IMR-90 (cell line): ENCODE results near the gene PLCL1. TPM values are rescaled to one million over a fixed set of nuclear protein-coding genes. Genes with fewer than 3 reads are reported as not detected.

Experiments
- ATAC-seq: fragments of 200-7000 bp; cut with Tn5 transposase; 2 replicates; pipeline ENCODE4 v1.9.1; 2020; ENCODE audit warnings: low read depth, mild to moderate bottlenecking, moderate library complexity
- BruUV-seq: library from RNA; stranded (reverse); fragments of 400-500 nt; replicated peaks from 2 replicates; lab custom pipeline; 2021; lab: Mats Ljungman, UMichigan
- CTCF ChIA-PET: fragments of 300-600 bp; formaldehyde crosslinking; extraction: SDS; loops from one replicate; lab custom pipeline; 2021; ENCODE audit warnings: antibody characterized with exemption; lab: Yijun Ruan, JAX
- POLR2A ChIA-PET: fragments of 300-600 bp; sonication (Branson Sonifier 250); formaldehyde crosslinking; loops from one replicate; lab custom pipeline; 2022; ENCODE audit warnings: antibody characterized with exemption; ENCODE audit not compliant: unreplicated experiment; lab: Charles Lee
- DNase-seq: peaks from one replicate; pipeline ENCODE4 v3.0.0; 2013
- H2AFZ ChIP-seq: replicated peaks from 2 replicates; pipeline ENCODE3; 2013; ENCODE audit warnings: low read length, mild to moderate bottlenecking; ENCODE audit not compliant: poor library complexity
- H2AK5ac ChIP-seq: 2 replicates; pipeline ENCODE4 v1.6.1; 2013; ENCODE audit warnings: low read depth, low read length, inconsistent platforms
- H2AK9ac ChIP-seq: replicated peaks from 2 replicates; pipeline ENCODE3; 2013; ENCODE audit warnings: mild to moderate bottlenecking, low read depth, low read length, moderate library complexity; ENCODE audit not compliant: poor library complexity
- H2BK120ac ChIP-seq: 2 replicates; pipeline ENCODE4 v1.6.1; 2013; ENCODE audit warnings: low read depth, low read length, inconsistent platforms
- H2BK15ac ChIP-seq: 3 replicates; pipeline ENCODE4 v1.6.1; 2013; ENCODE audit warnings: low read depth, low read length, inconsistent platforms
- H2BK20ac ChIP-seq: 2 replicates; pipeline ENCODE4 v1.6.1; 2013; ENCODE audit warnings: low read depth, mild to moderate bottlenecking, inconsistent platforms, low read length, moderate library complexity
- H2BK5ac ChIP-seq: 2 replicates; pipeline ENCODE4 v1.6.1; 2013; ENCODE audit warnings: mild to moderate bottlenecking, low read depth, low read length, inconsistent platforms; ENCODE audit not compliant: poor library complexity, severe bottlenecking
- H3K14ac ChIP-seq: replicated peaks from 2 replicates; pipeline ENCODE4 v1.6.1; 2013; ENCODE audit warnings: low read depth, low read length, inconsistent platforms
- H3K18ac ChIP-seq: 2 replicates; pipeline ENCODE4 v1.6.1; 2013; ENCODE audit warnings: low read depth, low read length, control low read depth
- H3K23ac ChIP-seq: 2 replicates; pipeline ENCODE4 v1.6.1; 2013; ENCODE audit warnings: low read depth, low read length, inconsistent platforms
- H3K27ac ChIP-seq: 2 replicates; pipeline ENCODE4 v1.5.1; 2013; ENCODE audit warnings: mild to moderate bottlenecking, control low read depth, low read length; ENCODE audit not compliant: insufficient read depth
- H3K27me3 ChIP-seq: 2 replicates; pipeline ENCODE4 v1.6.1; 2013; ENCODE audit warnings: low read length; ENCODE audit not compliant: control insufficient read depth, insufficient read depth
- H3K36me3 ChIP-seq: 2 replicates; pipeline ENCODE4 v1.6.1; 2013; ENCODE audit warnings: low read length, mixed read lengths; ENCODE audit not compliant: control insufficient read depth, insufficient read depth
- H3K4ac ChIP-seq: 2 replicates; pipeline ENCODE4 v1.6.1; 2013; ENCODE audit warnings: low read depth, low read length, inconsistent platforms
- H3K4me1 ChIP-seq: 2 replicates; pipeline ENCODE4 v1.6.1; 2013; ENCODE audit warnings: low read length, mixed read lengths; ENCODE audit not compliant: control insufficient read depth, insufficient read depth
- H3K4me2 ChIP-seq: 2 replicates; pipeline ENCODE4 v1.6.1; 2013; ENCODE audit warnings: low read depth, mild to moderate bottlenecking, control low read depth, low read length, moderate library complexity
- H3K4me3 ChIP-seq: 2 replicates; pipeline ENCODE4 v1.5.1; 2013; ENCODE audit warnings: low read depth, mild to moderate bottlenecking, control low read depth, low read length, moderate library complexity; ENCODE audit not compliant: insufficient read depth
- H3K56ac ChIP-seq: 2 replicates; pipeline ENCODE4 v1.6.1; 2013; ENCODE audit warnings: low read length, inconsistent platforms; ENCODE audit not compliant: insufficient read depth; ENCODE audit errors: extremely low read depth
- H3K79me1 ChIP-seq, 2 experiments: 2 replicates each; pipeline ENCODE4 v1.6.1; 2013; ENCODE audit warnings: low read length in 2 of 2, inconsistent platforms in 1 of 2, low read depth in 1 of 2
- H3K9ac ChIP-seq: 2 replicates; pipeline ENCODE4 v1.6.1; 2013; ENCODE audit warnings: low read depth, low read length, control low read depth
- H3K9me1 ChIP-seq: 2 replicates; pipeline ENCODE4 v1.6.1; 2013; ENCODE audit warnings: low read length, inconsistent platforms; ENCODE audit not compliant: insufficient read depth
- H3K9me3 ChIP-seq: 2 replicates; pipeline ENCODE4 v1.6.1; 2013; ENCODE audit warnings: low read length; ENCODE audit not compliant: control insufficient read depth, insufficient read depth
- H4K20me1 ChIP-seq: 2 replicates; pipeline ENCODE4 v1.6.1; 2013; ENCODE audit warnings: low read length, inconsistent platforms; ENCODE audit not compliant: insufficient read depth
- H4K5ac ChIP-seq: 2 replicates; pipeline ENCODE4 v1.6.1; 2013; ENCODE audit warnings: mild to moderate bottlenecking, low read depth, low read length, control low read depth
- H4K8ac ChIP-seq, 2 experiments: 2 replicates each; pipeline ENCODE4 v1.6.1; 2013; ENCODE audit warnings: low read depth in 2 of 2, low read length in 2 of 2, control low read depth in 1 of 2, inconsistent platforms in 1 of 2
- H4K91ac ChIP-seq: 2 replicates; pipeline ENCODE4 v1.6.1; 2013; ENCODE audit warnings: low read depth, low read length, inconsistent platforms; ENCODE audit not compliant: insufficient read depth
- BHLHE40 ChIP-seq: fragments of 150-350 bp; IDR thresholded peaks from 2 replicates; pipeline ENCODE4 v1.6.1; 2016; ENCODE audit warnings: mild to moderate bottlenecking, low read depth, low read length
- CEBPB ChIP-seq: IDR thresholded peaks from 2 replicates; pipeline ENCODE4 v1.6.1; 2012; ENCODE audit warnings: low read depth, low read length, improper control_type of control experiment
- CHD1 ChIP-seq: IDR thresholded peaks from 2 replicates; pipeline ENCODE4 v1.6.1; 2012; ENCODE audit warnings: low read depth, low read length, improper control_type of control experiment
- CTCF ChIP-seq: conservative IDR thresholded peaks from 2 replicates; pipeline ENCODE4 v1.5.1; 2012; ENCODE audit warnings: mild to moderate bottlenecking, low read depth, low read length, improper control_type of control experiment
- ELK1 ChIP-seq: fragments of 150-350 bp; IDR thresholded peaks from 2 replicates; pipeline ENCODE4 v1.6.1; 2016; ENCODE audit warnings: low read depth, mild to moderate bottlenecking, low read length, moderate library complexity, borderline replicate concordance
- FOS ChIP-seq: fragments of 150-350 bp; IDR thresholded peaks from 2 replicates; pipeline ENCODE4 v1.6.1; 2016; ENCODE audit warnings: low read depth, low read length
- MAFK ChIP-seq: IDR thresholded peaks from 2 replicates; pipeline ENCODE4 v1.6.1; 2012; ENCODE audit warnings: low read depth, low read length, improper control_type of control experiment
- MAZ ChIP-seq: IDR thresholded peaks from 2 replicates; pipeline ENCODE4 v1.6.1; 2012; ENCODE audit warnings: low read depth, mild to moderate bottlenecking, low read length, improper control_type of control experiment, moderate library complexity, borderline replicate concordance
- MXI1 ChIP-seq: IDR thresholded peaks from 2 replicates; pipeline ENCODE4 v1.6.1; 2012; ENCODE audit warnings: low read depth, mild to moderate bottlenecking, low read length, moderate library complexity, borderline replicate concordance
- NFE2L2 ChIP-seq: fragments of 150-350 bp; IDR thresholded peaks from 2 replicates; pipeline ENCODE4 v1.6.1; 2016; ENCODE audit warnings: low read depth, mild to moderate bottlenecking, low read length
- POLR2A ChIP-seq: IDR thresholded peaks from 2 replicates; pipeline ENCODE4 v1.6.1; 2012; ENCODE audit warnings: mild to moderate bottlenecking, low read depth, low read length
- RAD21 ChIP-seq: IDR thresholded peaks from 2 replicates; pipeline ENCODE4 v1.6.1; 2012; ENCODE audit warnings: low read length, improper control_type of control experiment
- RCOR1 ChIP-seq: IDR thresholded peaks from 2 replicates; pipeline ENCODE4 v1.6.1; 2012; ENCODE audit warnings: mild to moderate bottlenecking, low read length, improper control_type of control experiment; ENCODE audit not compliant: insufficient replicate concordance
- RFX5 ChIP-seq: IDR thresholded peaks from 2 replicates; pipeline ENCODE4 v1.8.0; 2012; ENCODE audit warnings: low read depth, mild to moderate bottlenecking, low read length, moderate library complexity
- SMC3 ChIP-seq: fragments of 150-350 bp; IDR thresholded peaks from 2 replicates; pipeline ENCODE4 v1.6.1; 2016; ENCODE audit warnings: low read depth, mild to moderate bottlenecking, antibody characterized with exemption, low read length, moderate library complexity
- USF2 ChIP-seq: fragments of 150-350 bp; IDR thresholded peaks from 2 replicates; pipeline ENCODE4 v1.6.1; 2017; ENCODE audit warnings: mild to moderate bottlenecking, antibody characterized with exemption, low read length, low read depth
- WGBS, 2 experiments: methylation state at CpG; one replicate each; pipeline versions ENCODE4 v1.1.5 to v1.1.7; 2013; ENCODE audit warnings: missing lambda C conversion rate in 2 of 2; ENCODE audit not compliant: insufficient read length in 1 of 2; ENCODE audit errors: extremely low coverage in 2 of 2; 5-methylcytosine and 5-hydroxymethylcytosine counted together
- dilution Hi-C: fragments of 300-500 bp; cut with HindIII; formaldehyde crosslinking; loops from one replicate; pipeline ENCODE4 v1.14.3; 2018; ENCODE audit warnings: low sequenced_read_pairs; ENCODE audit not compliant: unreplicated experiment
- in situ Hi-C: fragments of 300-500 bp; cut with MboI; formaldehyde crosslinking; loops from 3 replicates; pipeline ENCODE4 v1.14.3; 2019; ENCODE audit warnings: low sequenced_read_pairs, inconsistent platforms, mixed read lengths
- intact Hi-C: fragments of 100-400 bp; cut with micrococcal nuclease; formaldehyde crosslinking; loops from 2 replicates; pipeline ENCODE4 v1.10.0; 2022
- polyA plus RNA-seq, 3 experiments: library from polyadenylated mRNA; depleted of rRNA; stranded (reverse); fragments of >200 nt; gene quantifications; 2 replicates each; pipeline ENCODE4 v1.2.3, GENCODE V29; 2012; ENCODE audit warnings: low replicate concordance in 1 of 3
- total RNA-seq: library from RNA; depleted of rRNA; stranded (reverse); fragments of >200 nt; gene quantifications from 2 replicates; pipeline ENCODE4 v1.2.3, GENCODE V29; 2012

The PLCL1 gene
- total and polyA plus RNA-seq, 2 of the 4 experiments (the other 2 are of a cell fraction) = 0.14 to 0.18 TPM

GRCh38 chr2:197930570-197931278, 126.3 kb downstream of the PLCL1 start:
- H3K14ac ChIP-seq = no peak overlapping the region
- CTCF ChIA-PET = no interaction called here
- H3K9me3 ChIP-seq = no peaks in the 10 kb centered on the region
- TF ChIP-seq SMC3 (no peak), BHLHE40 (no peak), FOS (no peak), CHD1 (no peak), MXI1 (no peak), RCOR1 (no peak), POLR2A (no peak), CEBPB (no peak), USF2 (no peak), NFE2L2 (no peak), MAZ (no peak), ELK1 (no peak), MAFK (no peak), CTCF (no peak), RAD21 (no peak), RFX5 (no peak)
- no peaks in the 10 kb centered on the region for H3K4me1 ChIP-seq
- H2BK15ac ChIP-seq = no peak overlapping the region
- BruUV-seq = no TSS peak
- H3K79me1 ChIP-seq = no peaks in the 10 kb centered on the region
- no peaks in the 10 kb centered on the region for H3K36me3 ChIP-seq
- H2AK5ac ChIP-seq = no peak overlapping the region
- H3K9ac ChIP-seq = no peak overlapping the region
- H3K18ac ChIP-seq = no peak overlapping the region
- dilution Hi-C loops (no loop called here), intact Hi-C loops (no loop called here), in situ Hi-C loops (no loop called here)
- no peak overlapping the region for H3K23ac ChIP-seq
- H2BK120ac ChIP-seq = no peak overlapping the region
- ATAC-seq (no peak), DNase-seq (no peak)
- no peaks in the 10 kb centered on the region for H4K20me1 ChIP-seq
- H3K9me1 ChIP-seq = no peaks in the 10 kb centered on the region
- H2BK20ac ChIP-seq = no peak overlapping the region
- no peak overlapping the region for H2AK9ac ChIP-seq
- WGBS, 2 experiments = no CpG with 5 or more reads among the region's 4 CpGs
- H3K27ac ChIP-seq = no peak overlapping the region
- no peak overlapping the region for H3K4ac ChIP-seq
- H4K5ac ChIP-seq = no peak overlapping the region
- H2BK5ac ChIP-seq = no peak overlapping the region
- POLR2A ChIA-PET = no interaction called here
- no peaks in the 10 kb centered on the region for H3K27me3 ChIP-seq
- no peak overlapping the region for H3K56ac ChIP-seq
- no peak overlapping the region for H2AFZ ChIP-seq
- no peak overlapping the region for H4K8ac ChIP-seq
- no peak overlapping the region for H4K91ac ChIP-seq
- no peak overlapping the region for H3K4me2 ChIP-seq
- H3K4me3 ChIP-seq = no peak overlapping the region
